Panc1 (cell line): ENCODE measurements around the gene HIPK2. TPM values are rescaled to one million over a fixed set of nuclear protein-coding genes. Genes with fewer than 3 reads are reported as not detected.

ENCODE experiments used
- ATAC-seq: fragments of 200-7000 bp; cut with Tn5 transposase; 2 replicates; pipeline ENCODE4 v1.9.1; 2020; ENCODE audit warnings: mild to moderate bottlenecking, moderate library complexity
- BruUV-seq: library from RNA; stranded (reverse); fragments of 400-500 nt; replicated peaks from 2 replicates; lab custom pipeline; 2021; lab: Mats Ljungman, UMichigan
- CTCF ChIA-PET: fragments of 300-600 bp; sonication (Branson Sonifier 250); formaldehyde crosslinking; loops from one replicate; lab custom pipeline; 2022; ENCODE audit warnings: antibody characterized with exemption; lab: Charles Lee
- POLR2A ChIA-PET: fragments of 300-600 bp; sonication (Branson Sonifier 250); formaldehyde crosslinking; loops from one replicate; lab custom pipeline; 2022; ENCODE audit warnings: antibody characterized with exemption; lab: Charles Lee
- DNase-seq: peaks from one replicate; pipeline ENCODE4 v3.0.0-alpha.2; 2010; ENCODE audit warnings: low read depth, low spot score
- H3K27ac ChIP-seq: 2 replicates; pipeline ENCODE4 v1.5.1; 2011; ENCODE audit warnings: mild to moderate bottlenecking, low read length, inconsistent platforms
- H3K27me3 ChIP-seq: fragments of 200-500 bp; sonication (Bioruptor generic); 2 replicates; pipeline ENCODE4 v1.6.0; 2014; ENCODE audit warnings: low read length, inconsistent platforms; ENCODE audit not compliant: control insufficient read depth, insufficient read depth
- H3K36me3 ChIP-seq: fragments of 200-500 bp; sonication (Bioruptor generic); 2 replicates; pipeline ENCODE4 v1.5.1; 2014; ENCODE audit warnings: inconsistent platforms, mild to moderate bottlenecking, low read length, moderate library complexity; ENCODE audit not compliant: control insufficient read depth, insufficient read depth
- H3K4me1 ChIP-seq: 2 replicates; pipeline ENCODE4 v1.5.1; 2011; ENCODE audit warnings: inconsistent platforms, mild to moderate bottlenecking, low read length, moderate library complexity; ENCODE audit not compliant: control insufficient read depth, insufficient read depth
- H3K4me3 ChIP-seq, 2 experiments: 2 replicates each; pipeline ENCODE4 v1.5.1; 2011 to 2012; ENCODE audit warnings: low read depth in 2 of 2, low read length in 2 of 2, mild to moderate bottlenecking in 2 of 2, inconsistent platforms in 1 of 2, moderate library complexity in 1 of 2
- H3K9me3 ChIP-seq: fragments of 200-500 bp; sonication (Bioruptor generic); 2 replicates; pipeline ENCODE4 v1.5.1; 2014; ENCODE audit warnings: low read depth, mild to moderate bottlenecking, inconsistent platforms, low read length, moderate library complexity; ENCODE audit not compliant: control insufficient read depth, insufficient read depth
- POLR2AphosphoS5 ChIP-seq: IDR thresholded peaks from 2 replicates; pipeline ENCODE4 v1.6.1; 2012; ENCODE audit warnings: mild to moderate bottlenecking, low read depth, low read length, moderate library complexity
- SIN3A ChIP-seq: IDR thresholded peaks from 2 replicates; pipeline ENCODE4 v1.6.1; 2012; ENCODE audit warnings: low read depth, mild to moderate bottlenecking, low read length, moderate library complexity, borderline replicate concordance; ENCODE audit not compliant: insufficient read depth
- TCF7L2 ChIP-seq: IDR thresholded peaks from 2 replicates; pipeline ENCODE4 v1.6.1; 2011; ENCODE audit warnings: mild to moderate bottlenecking, low read depth, low read length, inconsistent platforms
- in situ Hi-C: cut with HindIII; loops from 2 replicates; pipeline ENCODE4 v1.10.0; 2016; ENCODE audit warnings: low sequenced_read_pairs, low pct_unique_long_range_greater_than_20kb
- intact Hi-C: fragments of 100-400 bp; cut with micrococcal nuclease; formaldehyde crosslinking; loops from one replicate; pipeline ENCODE4 v1.10.0; 2022; ENCODE audit not compliant: unreplicated experiment
- total RNA-seq: library from RNA; stranded (reverse); gene quantifications from one replicate; pipeline ENCODE4 v1.2.1, GENCODE V29; 2021; ENCODE audit not compliant: unreplicated experiment
- TF ChIP-seq, protein P1 (sequence below), 2 experiments: IDR thresholded peaks; 2 replicates each; pipeline ENCODE4 v1.6.1; 2011 to 2012; ENCODE audit warnings: low read depth in 2 of 2, control low read depth in 1 of 2, low read length in 1 of 2, mild to moderate bottlenecking in 1 of 2, moderate library complexity in 1 of 2; ENCODE audit not compliant: insufficient read depth in 1 of 2
- TF ChIP-seq, protein P2 (sequence below): fragments of 450-650 bp; IDR thresholded peaks from 2 replicates; pipeline ENCODE4 v1.5.1; 2017; ENCODE audit warnings: mild to moderate bottlenecking

The HIPK2 gene
- total RNA-seq, 1 experiment from 2014 or later = 34.1 TPM

DNA sequence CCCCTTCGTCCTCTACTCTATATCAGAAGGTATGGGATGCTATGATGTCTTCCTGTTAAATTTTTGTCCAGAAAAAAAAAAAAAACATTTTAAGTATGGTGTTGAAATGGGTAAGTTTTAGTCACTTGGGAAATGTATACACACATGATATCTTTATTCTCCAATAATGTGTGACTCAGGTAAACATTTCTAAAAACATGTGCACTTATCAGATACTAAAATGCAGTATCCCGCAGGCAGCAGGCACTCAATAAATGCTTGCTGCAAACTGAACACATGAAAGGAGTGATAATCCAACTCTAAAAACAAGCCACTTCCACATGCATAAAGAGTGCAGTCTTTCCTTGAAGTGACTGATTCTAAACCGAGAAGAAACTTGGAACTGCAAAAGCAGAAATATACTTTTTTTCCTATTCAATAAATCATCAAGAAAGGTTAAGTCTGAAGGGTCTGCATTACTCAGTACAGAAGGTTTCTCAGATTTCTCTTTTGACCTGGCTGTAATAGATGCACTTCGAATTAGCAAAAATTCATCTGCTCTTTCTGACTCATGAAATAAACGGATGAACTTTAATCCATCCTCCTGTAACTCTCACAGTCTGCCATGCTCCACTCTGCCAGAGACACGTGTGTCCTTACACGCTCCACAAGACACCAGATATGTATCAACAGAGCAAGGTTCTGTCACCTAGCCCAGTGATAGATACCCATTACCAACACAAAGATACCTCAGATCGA is 84.0 kb downstream of the HIPK2 start:
- TF ChIP-seq TCF7L2 (no peak), SIN3A (no peak), POLR2AphosphoS5 (no peak)
- TF ChIP-seq, protein P1, sequence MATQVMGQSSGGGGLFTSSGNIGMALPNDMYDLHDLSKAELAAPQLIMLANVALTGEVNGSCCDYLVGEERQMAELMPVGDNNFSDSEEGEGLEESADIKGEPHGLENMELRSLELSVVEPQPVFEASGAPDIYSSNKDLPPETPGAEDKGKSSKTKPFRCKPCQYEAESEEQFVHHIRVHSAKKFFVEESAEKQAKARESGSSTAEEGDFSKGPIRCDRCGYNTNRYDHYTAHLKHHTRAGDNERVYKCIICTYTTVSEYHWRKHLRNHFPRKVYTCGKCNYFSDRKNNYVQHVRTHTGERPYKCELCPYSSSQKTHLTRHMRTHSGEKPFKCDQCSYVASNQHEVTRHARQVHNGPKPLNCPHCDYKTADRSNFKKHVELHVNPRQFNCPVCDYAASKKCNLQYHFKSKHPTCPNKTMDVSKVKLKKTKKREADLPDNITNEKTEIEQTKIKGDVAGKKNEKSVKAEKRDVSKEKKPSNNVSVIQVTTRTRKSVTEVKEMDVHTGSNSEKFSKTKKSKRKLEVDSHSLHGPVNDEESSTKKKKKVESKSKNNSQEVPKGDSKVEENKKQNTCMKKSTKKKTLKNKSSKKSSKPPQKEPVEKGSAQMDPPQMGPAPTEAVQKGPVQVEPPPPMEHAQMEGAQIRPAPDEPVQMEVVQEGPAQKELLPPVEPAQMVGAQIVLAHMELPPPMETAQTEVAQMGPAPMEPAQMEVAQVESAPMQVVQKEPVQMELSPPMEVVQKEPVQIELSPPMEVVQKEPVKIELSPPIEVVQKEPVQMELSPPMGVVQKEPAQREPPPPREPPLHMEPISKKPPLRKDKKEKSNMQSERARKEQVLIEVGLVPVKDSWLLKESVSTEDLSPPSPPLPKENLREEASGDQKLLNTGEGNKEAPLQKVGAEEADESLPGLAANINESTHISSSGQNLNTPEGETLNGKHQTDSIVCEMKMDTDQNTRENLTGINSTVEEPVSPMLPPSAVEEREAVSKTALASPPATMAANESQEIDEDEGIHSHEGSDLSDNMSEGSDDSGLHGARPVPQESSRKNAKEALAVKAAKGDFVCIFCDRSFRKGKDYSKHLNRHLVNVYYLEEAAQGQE (IDR thresholded peaks at IDR 0.05; ENCODE audit: insufficient read depth in 1 of 2, low read depth in 2 of 2, low read length in 1 of 2) = no peak
- TF ChIP-seq, protein P2, sequence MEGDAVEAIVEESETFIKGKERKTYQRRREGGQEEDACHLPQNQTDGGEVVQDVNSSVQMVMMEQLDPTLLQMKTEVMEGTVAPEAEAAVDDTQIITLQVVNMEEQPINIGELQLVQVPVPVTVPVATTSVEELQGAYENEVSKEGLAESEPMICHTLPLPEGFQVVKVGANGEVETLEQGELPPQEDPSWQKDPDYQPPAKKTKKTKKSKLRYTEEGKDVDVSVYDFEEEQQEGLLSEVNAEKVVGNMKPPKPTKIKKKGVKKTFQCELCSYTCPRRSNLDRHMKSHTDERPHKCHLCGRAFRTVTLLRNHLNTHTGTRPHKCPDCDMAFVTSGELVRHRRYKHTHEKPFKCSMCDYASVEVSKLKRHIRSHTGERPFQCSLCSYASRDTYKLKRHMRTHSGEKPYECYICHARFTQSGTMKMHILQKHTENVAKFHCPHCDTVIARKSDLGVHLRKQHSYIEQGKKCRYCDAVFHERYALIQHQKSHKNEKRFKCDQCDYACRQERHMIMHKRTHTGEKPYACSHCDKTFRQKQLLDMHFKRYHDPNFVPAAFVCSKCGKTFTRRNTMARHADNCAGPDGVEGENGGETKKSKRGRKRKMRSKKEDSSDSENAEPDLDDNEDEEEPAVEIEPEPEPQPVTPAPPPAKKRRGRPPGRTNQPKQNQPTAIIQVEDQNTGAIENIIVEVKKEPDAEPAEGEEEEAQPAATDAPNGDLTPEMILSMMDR = no peak
- intact Hi-C loops = no loop called here
- in situ Hi-C loops = no loop called here
- BruUV-seq = no TSS peak
- no peaks in the 10 kb centered on the region for H3K27me3 ChIP-seq
- no peak for DNase-seq
- no peak for ATAC-seq
- H3K36me3 ChIP-seq = no peaks in the 10 kb centered on the region
- ChIA-PET CTCF (no interaction called here), POLR2A (no interaction called here)
- H3K4me3 ChIP-seq = no peak overlapping the region
- no peak overlapping the region for H3K27ac ChIP-seq
- H3K4me1 ChIP-seq = peaks cover 11% of the 10 kb centered on the region; the same call in 1 of the 2 replicates
- no peaks in the 10 kb centered on the region for H3K9me3 ChIP-seq

DNA sequence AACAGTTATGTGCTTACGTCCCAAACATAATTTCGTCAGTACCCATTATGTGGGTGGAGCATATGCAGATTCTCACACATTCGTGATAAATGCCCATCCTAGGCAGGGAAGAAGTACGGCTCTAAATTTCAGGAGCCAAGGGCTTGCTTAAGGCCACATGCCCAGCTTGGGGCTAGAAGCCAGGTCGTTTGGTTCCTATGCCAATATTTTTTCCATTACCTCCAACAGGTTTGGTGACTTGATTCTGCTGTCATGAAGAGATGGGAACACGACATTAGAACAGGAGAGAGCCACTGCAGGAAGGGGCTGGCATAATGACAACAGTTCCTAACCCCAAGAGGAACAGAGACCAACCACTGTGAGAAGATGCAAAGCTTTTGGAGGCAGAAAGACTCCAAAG is 85.1 kb downstream of the HIPK2 start:
- no TSS peak for BruUV-seq
- Histone ChIP-seq H3K4me3 (no peak overlapping the region), H3K27me3 (no peaks in the 10 kb centered on the region), H3K27ac (no peak overlapping the region), H3K9me3 (no peaks in the 10 kb centered on the region), H3K36me3 (no peaks in the 10 kb centered on the region), H3K4me1 (peaks cover 11% of the 10 kb centered on the region; the same call in 1 of the 2 replicates)
- intact Hi-C loops (no loop called here), in situ Hi-C loops (no loop called here)
- ChIA-PET POLR2A (no interaction called here), CTCF (interaction anchor here (1.1 kb wide), 1 partner anchor 74 kb away, joined by 5 read pairs; no protein-coding TSS in a partner anchor)
- ATAC-seq = no peak
- no peak for TF ChIP-seq TCF7L2
- TF ChIP-seq, protein P1 (IDR thresholded peaks at IDR 0.05; ENCODE audit: insufficient read depth in 1 of 2, low read depth in 2 of 2, low read length in 1 of 2) = no peak
- TF ChIP-seq, protein P2 = no peak
- no peak for TF ChIP-seq SIN3A
- no peak for TF ChIP-seq POLR2AphosphoS5
- DNase-seq = no peak
